H1 (cell line): ENCODE results near the gene PLCB3. TPM values are rescaled to one million over a fixed set of nuclear protein-coding genes. Genes with fewer than 3 reads are reported as not detected.

ENCODE experiments used
- CTCF ChIA-PET: fragments of 300-600 bp; sonication (Branson Sonifier 250); formaldehyde crosslinking; loops from one replicate; lab custom pipeline; 2021; ENCODE audit not compliant: partially characterized antibody; lab: Charles Lee
- POLR2A ChIA-PET: fragments of 300-600 bp; sonication (Branson Sonifier 250); formaldehyde crosslinking; loops from one replicate; lab custom pipeline; 2021; ENCODE audit warnings: inconsistent platforms; ENCODE audit not compliant: partially characterized antibody; lab: Charles Lee
- DNase-seq, 2 experiments: peaks; one replicate each; pipeline versions ENCODE4 v3.0.0 to v3.0.0-alpha.2; 2010 to 2022; ENCODE audit warnings: low spot score in 2 of 2, low read depth in 1 of 2, mixed read lengths in 1 of 2
- FAIRE-seq: peaks from 2 replicates; lab custom pipeline; 2011; peaks lifted over from hg19 to GRCh38; lab: Jason Lieb, UNC
- H2AFZ ChIP-seq: 2 replicates; pipeline ENCODE4 v1.8.1; 2012; ENCODE audit warnings: low read length, inconsistent platforms
- H2AK5ac ChIP-seq: 2 replicates; pipeline ENCODE4 v1.6.1; 2013; ENCODE audit warnings: low read depth, low read length
- H2BK120ac ChIP-seq: replicated peaks from 2 replicates; pipeline ENCODE3; 2013; ENCODE audit warnings: low read depth, low read length, inconsistent platforms
- H2BK12ac ChIP-seq: 2 replicates; pipeline ENCODE4 v1.6.1; 2013; ENCODE audit warnings: low read depth, low read length
- H2BK15ac ChIP-seq: 2 replicates; pipeline ENCODE4 v1.6.1; 2013; ENCODE audit warnings: low read length
- H2BK20ac ChIP-seq: 2 replicates; pipeline ENCODE4 v1.6.1; 2013; ENCODE audit warnings: low read length
- H2BK5ac ChIP-seq: 2 replicates; pipeline ENCODE4 v1.6.1; 2013; ENCODE audit warnings: low read depth, low read length
- H3K14ac ChIP-seq: 2 replicates; pipeline ENCODE4 v1.6.1; 2013; ENCODE audit warnings: inconsistent platforms; ENCODE audit not compliant: insufficient read length
- H3K18ac ChIP-seq: 2 replicates; pipeline ENCODE4 v1.6.1; 2013; ENCODE audit warnings: low read length; ENCODE audit errors: extremely low read depth
- H3K23ac ChIP-seq: 2 replicates; pipeline ENCODE4 v1.6.1; 2013; ENCODE audit warnings: inconsistent platforms; ENCODE audit not compliant: insufficient read length
- H3K23me2 ChIP-seq: 2 replicates; pipeline ENCODE4 v1.6.1; 2013; ENCODE audit warnings: low read depth, low read length
- H3K27ac ChIP-seq: 2 replicates; pipeline ENCODE4 v1.6.1; 2011; ENCODE audit warnings: low read depth, low read length, inconsistent platforms
- H3K27me3 ChIP-seq, 4 experiments: replicated peaks in 1 of 4; 1 replicate in 1 of 4; 2 replicates in 3 of 4; pipeline versions ENCODE4 v1.6.1 to v1.8.1; 2011 to 2013; ENCODE audit warnings: low read length in 3 of 4, mild to moderate bottlenecking in 3 of 4, inconsistent platforms in 2 of 4, mixed read lengths in 2 of 4, moderate library complexity in 1 of 4; ENCODE audit not compliant: control insufficient read depth in 3 of 4, insufficient read depth in 3 of 4; ENCODE audit errors: extremely low read depth in 1 of 4
- H3K36me3 ChIP-seq, 4 experiments: 2 replicates each; pipeline versions ENCODE4 v1.6.1 to v1.8.1; 2011 to 2013; ENCODE audit warnings: mild to moderate bottlenecking in 4 of 4, low read length in 3 of 4, moderate library complexity in 2 of 4, control low read depth in 1 of 4, inconsistent platforms in 1 of 4; ENCODE audit not compliant: insufficient read depth in 4 of 4, control insufficient read depth in 2 of 4
- H3K4ac ChIP-seq: replicated peaks from 2 replicates; pipeline ENCODE3; 2013; ENCODE audit warnings: low read length, low read depth, mixed read lengths, inconsistent platforms; ENCODE audit not compliant: insufficient read length
- H3K4me1 ChIP-seq, 4 experiments: replicated peaks in 1 of 4; 1 replicate in 1 of 4; 2 replicates in 3 of 4; pipeline versions ENCODE4 v1.6.1 to v1.8.1; 2011 to 2013; ENCODE audit warnings: low read length in 3 of 4, inconsistent platforms in 2 of 4, mixed read lengths in 1 of 4; ENCODE audit not compliant: insufficient read depth in 4 of 4, control insufficient read depth in 3 of 4
- H3K4me2 ChIP-seq, 2 experiments: 2 replicates each; pipeline versions ENCODE4 v1.6.1 to v1.8.1; 2011 to 2013; ENCODE audit warnings: low read depth in 2 of 2, low read length in 2 of 2, control low read depth in 1 of 2, inconsistent platforms in 1 of 2, mild to moderate bottlenecking in 1 of 2; ENCODE audit not compliant: insufficient read depth in 1 of 2
- H3K4me3 ChIP-seq, 4 experiments: fragments of 200-600, 300-600 bp in 1 of 4; sonication (generic), shearing (Covaris generic), sonication (Bioruptor Twin) in 1 of 4; 2 replicates each; pipeline versions ENCODE4 v1.5.1 to v1.8.1; 2011 to 2016; ENCODE audit warnings: low read length in 4 of 4, low read depth in 3 of 4, control low read depth in 2 of 4, inconsistent platforms in 2 of 4, mild to moderate bottlenecking in 2 of 4, mixed read lengths in 1 of 4, moderate library complexity in 1 of 4; ENCODE audit not compliant: insufficient read depth in 2 of 4; ENCODE audit errors: extremely low read depth in 1 of 4
- H3K56ac ChIP-seq: replicated peaks from 2 replicates; pipeline ENCODE3; 2013; ENCODE audit warnings: low read depth, mild to moderate bottlenecking, mixed read lengths, low read length, inconsistent platforms; ENCODE audit not compliant: insufficient read length
- H3K79me1 ChIP-seq: 2 replicates; pipeline ENCODE4 v1.6.1; 2013; ENCODE audit warnings: low read depth, low read length, control low read depth
- H3K79me2 ChIP-seq, 2 experiments: 2 replicates each; pipeline versions ENCODE4 v1.6.1 to v1.8.1; 2012 to 2013; ENCODE audit warnings: low read length in 2 of 2, mild to moderate bottlenecking in 2 of 2, inconsistent platforms in 1 of 2; ENCODE audit not compliant: insufficient read depth in 2 of 2, control insufficient read depth in 1 of 2
- H3K9ac ChIP-seq, 4 experiments: replicated peaks in 1 of 4; 1 replicate in 1 of 4; 2 replicates in 3 of 4; pipeline versions ENCODE4 v1.6.1 to v1.8.1; 2011 to 2013; ENCODE audit warnings: low read depth in 3 of 4, low read length in 3 of 4, control low read depth in 2 of 4, mild to moderate bottlenecking in 2 of 4, moderate library complexity in 2 of 4, inconsistent platforms in 1 of 4; ENCODE audit errors: extremely low read depth in 1 of 4
- H3K9me3 ChIP-seq, 2 experiments: 2 replicates each; pipeline versions ENCODE4 v1.6.1 to v1.8.1; 2012 to 2013; ENCODE audit warnings: mild to moderate bottlenecking in 2 of 2, moderate library complexity in 2 of 2, control low read depth in 1 of 2, inconsistent platforms in 1 of 2, low read depth in 1 of 2, low read length in 1 of 2, mixed read lengths in 1 of 2; ENCODE audit not compliant: insufficient read depth in 2 of 2
- H4K20me1 ChIP-seq, 2 experiments: replicated peaks in 1 of 2; 2 replicates each; pipeline versions ENCODE3 to v1.8.1; 2011 to 2013; ENCODE audit warnings: inconsistent platforms in 2 of 2, low read length in 2 of 2, mild to moderate bottlenecking in 1 of 2; ENCODE audit not compliant: insufficient read depth in 2 of 2, control insufficient read depth in 1 of 2
- H4K5ac ChIP-seq: 2 replicates; pipeline ENCODE4 v1.6.1; 2013; ENCODE audit warnings: low read length, low read depth, mixed read lengths, inconsistent platforms; ENCODE audit not compliant: insufficient read length
- H4K8ac ChIP-seq: 2 replicates; pipeline ENCODE4 v1.8.0; 2013; ENCODE audit warnings: mild to moderate bottlenecking, moderate library complexity, low read length, inconsistent platforms; ENCODE audit not compliant: insufficient read depth; ENCODE audit errors: extremely low read depth
- H4K91ac ChIP-seq: replicated peaks from 2 replicates; pipeline ENCODE3; 2013; ENCODE audit warnings: low read length, mixed read lengths, inconsistent platforms; ENCODE audit not compliant: insufficient read length
- CBX5 ChIP-seq: fragments of 300-800, 300-1000 bp; sonication (generic); IDR thresholded peaks from 2 replicates; pipeline ENCODE4 v1.7.1; 2016; ENCODE audit warnings: antibody characterized with exemption, low read length, low read depth
- CBX8 ChIP-seq: fragments of 300-800, 300-1000 bp; sonication (generic); IDR thresholded peaks from 2 replicates; pipeline ENCODE4 v1.7.1; 2016; ENCODE audit warnings: low read depth, low read length, borderline replicate concordance
- CTBP2 ChIP-seq: IDR thresholded peaks from 2 replicates; pipeline ENCODE4 v1.7.0; 2011; ENCODE audit warnings: borderline replicate concordance, mild to moderate bottlenecking, moderate library complexity, mixed read lengths, low read length; ENCODE audit not compliant: insufficient read depth, insufficient read length
- GABPA ChIP-seq: IDR thresholded peaks from 2 replicates; pipeline ENCODE4 v1.6.1; 2011; ENCODE audit warnings: mild to moderate bottlenecking, low read length, moderate library complexity, borderline replicate concordance; ENCODE audit not compliant: insufficient read depth
- KDM4A ChIP-seq: IDR thresholded peaks from one replicate; pipeline ENCODE4 v1.7.1; 2012; ENCODE audit warnings: low read depth, mild to moderate bottlenecking, moderate library complexity, low read length, inconsistent platforms; ENCODE audit not compliant: severe bottlenecking
- NRF1 ChIP-seq: IDR thresholded peaks from 2 replicates; pipeline ENCODE4 v1.6.1; 2011; ENCODE audit warnings: mild to moderate bottlenecking, low read depth, low read length, improper control_type of control experiment
- SIRT6 ChIP-seq: IDR thresholded peaks from one replicate; pipeline ENCODE4 v1.7.1; 2012; ENCODE audit warnings: low read length, inconsistent platforms
- SP1 ChIP-seq: IDR thresholded peaks from 2 replicates; pipeline ENCODE4 v1.6.1; 2011; ENCODE audit warnings: low read depth, low read length
- TCF12 ChIP-seq: IDR thresholded peaks from 2 replicates; pipeline ENCODE4 v1.6.1; 2011; ENCODE audit warnings: low read depth, mild to moderate bottlenecking, low read length
- YY1 ChIP-seq: IDR thresholded peaks from 2 replicates; pipeline ENCODE4 v1.6.1; 2011; ENCODE audit warnings: low read depth, mild to moderate bottlenecking, low read length
- WGBS, 2 experiments: shearing (Covaris generic) in 1 of 2; methylation state at CpG; one replicate each; pipeline versions ENCODE4 v1.1.6 to v1.1.7; 2013 to 2015; ENCODE audit warnings: low lambda C conversion rate in 2 of 2, mixed read lengths in 2 of 2, inconsistent platforms in 1 of 2, low coverage in 1 of 2, missing lambda C conversion rate in 1 of 2; ENCODE audit not compliant: insufficient replicate concordance in 2 of 2, insufficient coverage in 1 of 2, insufficient read length in 1 of 2; ENCODE audit errors: extremely low coverage in 1 of 2, missing lambda C conversion rate in 1 of 2; 5-methylcytosine and 5-hydroxymethylcytosine counted together
- polyA plus RNA-seq, 7 experiments: library from polyadenylated mRNA; depleted of rRNA in 3 of 7; stranded (reverse) in 5 of 7; unstranded in 2 of 7; fragments of >200 nt in 5 of 7; fragments of 200-250 nt in 2 of 7; gene quantifications; 1 replicate in 5 of 7; 2 replicates in 1 of 7; 4 replicates in 1 of 7; pipeline versions ENCODE4 v1.2.1 to v1.2.3, GENCODE V29; 2011 to 2013; ENCODE audit warnings: missing spikeins in 2 of 7, mixed read lengths in 2 of 7
- total RNA-seq: library from RNA; stranded (reverse); fragmentation: NEBNext Ultra II Directional; extraction: Animal tissue kit (Norgen Biotek cat#: 25700); gene quantifications from 2 replicates; pipeline ENCODE4 v1.2.1, GENCODE V29; 2021
- TF ChIP-seq, protein P1 (sequence below): IDR thresholded peaks from 2 replicates; pipeline ENCODE4 v1.6.1; 2011; ENCODE audit warnings: low read length, improper control_type of control experiment

Gene PLCB3
- total and polyA plus RNA-seq, 2 of the 8 experiments (the other 6 are each of a cell fraction or from before 2014, with no cell fraction given) = 47.2 to 104 TPM

- no peak overlapping the region for H3K4me3 ChIP-seq
- H3K18ac ChIP-seq = no peak overlapping the region
- no peak overlapping the region for H2BK5ac ChIP-seq
- no peak overlapping the region for H3K4me2 ChIP-seq
- no peak for DNase-seq
- no peaks in the 10 kb centered on the region; a peak in 1 of 7 replicates for H3K27me3 ChIP-seq
- no peak overlapping the region for H2BK120ac ChIP-seq
- H2BK20ac ChIP-seq = no peak overlapping the region
- no peaks in the 10 kb centered on the region for H3K79me1 ChIP-seq
- WGBS, 2 experiments = 86% methylated on average over 18 of the region's 18 CpGs; no CpG with 5 or more reads in 1 of the 2 experiments
- H3K23me2 ChIP-seq = no peaks in the 10 kb centered on the region
- H2BK15ac ChIP-seq = no peak overlapping the region
- H3K4me1 ChIP-seq = peaks cover 0 to 5% (median 0%) of the 10 kb centered on the region in 4 experiments; a peak in 3 of 7 replicates
- peak overlapping the region; percentile 71; the same call in 1 of the 2 replicates for H4K8ac ChIP-seq
- H3K9me3 ChIP-seq = no peaks in the 10 kb centered on the region
- H4K20me1 ChIP-seq = peaks cover 3 to 9% of the 10 kb centered on the region in 2 experiments
- no peak overlapping the region for H3K9ac ChIP-seq
- H3K23ac ChIP-seq = no peak overlapping the region
- H2AFZ ChIP-seq = no peak overlapping the region
- no peak overlapping the region for H3K14ac ChIP-seq
- H4K91ac ChIP-seq = no peak overlapping the region
- H2BK12ac ChIP-seq = no peak overlapping the region
- H2AK5ac ChIP-seq = no peak overlapping the region
- no peak overlapping the region for H3K56ac ChIP-seq
- H3K36me3 ChIP-seq = peaks cover 13 to 25% (median 17%) of the 10 kb centered on the region in 4 experiments
- CTCF ChIA-PET = interaction anchor here (1.1 to 7.4 kb wide), 12 partner anchors 10 to 202 kb away, joined by 3 to 64 read pairs (median 4); partner anchors contain the start of genes DNAJC4, NUDT22, PLCB3 and TRPT1
- no peak for FAIRE-seq
- no peaks in the 10 kb centered on the region for H3K79me2 ChIP-seq
- no peak overlapping the region for H3K4ac ChIP-seq
- H4K5ac ChIP-seq = no peak overlapping the region
- POLR2A ChIA-PET = interaction anchor here (0.6 to 18.4 kb wide), 6 partner anchors 12 to 42 kb away, joined by 3 to 253 read pairs (median 6); partner anchors contain the start of genes NUDT22, PLCB3, STIP1 and TRPT1
- H3K27ac ChIP-seq = no peak overlapping the region
- TF ChIP-seq YY1 (no peak), SIRT6 (no peak), NRF1 (no peak), KDM4A (no peak), CBX5 (no peak), CBX8 (no peak), SP1 (no peak), CTBP2 (no peak), TCF12 (no peak), GABPA (no peak)
- TF ChIP-seq, protein P1, sequence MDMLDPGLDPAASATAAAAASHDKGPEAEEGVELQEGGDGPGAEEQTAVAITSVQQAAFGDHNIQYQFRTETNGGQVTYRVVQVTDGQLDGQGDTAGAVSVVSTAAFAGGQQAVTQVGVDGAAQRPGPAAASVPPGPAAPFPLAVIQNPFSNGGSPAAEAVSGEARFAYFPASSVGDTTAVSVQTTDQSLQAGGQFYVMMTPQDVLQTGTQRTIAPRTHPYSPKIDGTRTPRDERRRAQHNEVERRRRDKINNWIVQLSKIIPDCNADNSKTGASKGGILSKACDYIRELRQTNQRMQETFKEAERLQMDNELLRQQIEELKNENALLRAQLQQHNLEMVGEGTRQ = no peak
These were observed 42.4 kb upstream of the PLCB3 start for GRCh38 chr11:64208796-64209562.
